Endometrial microvascular endothelial cells (primary cell): Measurements from ENCODE around the gene CNIH1. TPM values are rescaled to one million over a fixed set of nuclear protein-coding genes. Genes with fewer than 3 reads are reported as not detected.

Experiments used
- in situ Hi-C: cut with HindIII; loops from 2 replicates; pipeline ENCODE4 v1.10.0; 2017; ENCODE audit warnings: low sequenced_read_pairs, low pct_unique_long_range_greater_than_20kb; ENCODE audit errors: inconsistent ontology term
- total RNA-seq: library from RNA; depleted of rRNA; stranded (reverse); fragments of >200 nt; gene quantifications from one replicate; pipeline ENCODE4 v1.2.3, GENCODE V29; 2015; ENCODE audit errors: inconsistent ontology term

The CNIH1 gene
- 228 TPM for total RNA-seq

- in situ Hi-C loops = no loop called here
Observed at GRCh38 chr14:54440873-54441868, at the start of gene CNIH1. Gene CNIH1, minus strand, starts transcription at chr14:54441374. Its CDS starts 47 bp downstream, at chr14:54441327.

- in situ Hi-C loops = no loop called here
Observed at GRCh38 chr14:54490445-54491175, 49.4 kb upstream of the CNIH1 start.

- in situ Hi-C loops = no loop called here
Observed at GRCh38 chr14:54489731-54490444, 48.7 kb upstream of the CNIH1 start.

GRCh38 chr14:54489318-54489683 lies 48.1 kb upstream of the CNIH1 start:
- in situ Hi-C loops = no loop called here

GRCh38 chr14:54488646-54489317 lies 47.6 kb upstream of the CNIH1 start, which contains the start of gene GMFB:
Gene GMFB, minus strand, starts transcription at chr14:54488980. Its CDS starts 53 bp downstream, at chr14:54488927.
- in situ Hi-C loops = no loop called here

- in situ Hi-C loops = no loop called here
Observed at GRCh38 chr14:54488318-54488645, 47.1 kb upstream of the CNIH1 start.

- in situ Hi-C loops = no loop called here
Observed at GRCh38 chr14:54487771-54488170, 46.6 kb upstream of the CNIH1 start.

GRCh38 chr14:54486685-54487084 lies 45.5 kb upstream of the CNIH1 start:
- in situ Hi-C loops = no loop called here

GRCh38 chr14:54483846-54484245 lies 42.7 kb upstream of the CNIH1 start:
- in situ Hi-C loops = no loop called here

GRCh38 chr14:54483073-54483745 lies 42.0 kb upstream of the CNIH1 start:
- in situ Hi-C loops = no loop called here

- in situ Hi-C loops = no loop called here
Observed at GRCh38 chr14:54481695-54482094, 40.5 kb upstream of the CNIH1 start.

- in situ Hi-C loops = no loop called here
Observed at GRCh38 chr14:54480830-54481562, 39.8 kb upstream of the CNIH1 start.

- in situ Hi-C loops = no loop called here
Observed at GRCh38 chr14:54478636-54479215, 37.6 kb upstream of the CNIH1 start.

GRCh38 chr14:54475911-54476310 lies 34.7 kb upstream of the CNIH1 start:
- in situ Hi-C loops = no loop called here

- in situ Hi-C loops = no loop called here
Observed at GRCh38 chr14:54475187-54475899, 34.2 kb upstream of the CNIH1 start.

GRCh38 chr14:54474232-54474793 lies 33.1 kb upstream of the CNIH1 start:
- in situ Hi-C loops = no loop called here
